HCT116 (cell line): ENCODE results near the gene ZBTB7B. TPM values are rescaled to one million over a fixed set of nuclear protein-coding genes. Genes with fewer than 3 reads are reported as not detected.

Experiments used
- ATAC-seq: fragments of 200-7000 bp; cut with Tn5 transposase; 2 replicates; pipeline ENCODE4 v1.9.1; 2020; ENCODE audit warnings: mild to moderate bottlenecking, moderate library complexity
- BruUV-seq: library from RNA; stranded (reverse); fragments of 400-500 nt; replicated peaks from 2 replicates; lab custom pipeline; 2021; lab: Mats Ljungman, UMichigan
- CTCF ChIA-PET: fragments of 300-600 bp; sonication (Branson Sonifier 250); formaldehyde crosslinking; loops from one replicate; lab custom pipeline; 2021; ENCODE audit warnings: antibody characterized with exemption; lab: Charles Lee
- POLR2A ChIA-PET: fragments of 300-600, 350-600 bp; sonication (Branson Sonifier 250); formaldehyde crosslinking; loops from one replicate; lab custom pipeline; 2021; ENCODE audit warnings: antibody characterized with exemption; lab: Charles Lee
- RAD21 ChIA-PET, 2 experiments: fragments of 300-600 bp; sonication (Branson Sonifier 250); formaldehyde crosslinking; loops; one replicate each; lab custom pipeline; 2023; ENCODE audit warnings: low total read pairs in 2 of 2; ENCODE audit not compliant: uncharacterized antibody in 2 of 2, unreplicated experiment in 2 of 2, low non-redundant PET in 1 of 2; lab: Charles Lee
- DNase-seq: peaks from one replicate; pipeline ENCODE4 v3.0.0-alpha.2; 2010; ENCODE audit warnings: low read depth, low spot score
- H2AFZ ChIP-seq: fragments of 200-600 bp; shearing (Covaris generic), sonication (generic); 2 replicates; pipeline ENCODE4 v1.6.1; 2017; ENCODE audit warnings: low read depth, mixed run types, mixed read lengths, antibody characterized with exemption, low read length; ENCODE audit not compliant: poor library complexity, severe bottlenecking
- H3K27ac ChIP-seq: 2 replicates; pipeline ENCODE4 v1.5.1; 2012; ENCODE audit warnings: low read depth, low read length
- H3K27me3 ChIP-seq: fragments of 200-600 bp; sonication (generic); 2 replicates; pipeline ENCODE4 v1.6.1; 2016; ENCODE audit warnings: mixed run types, low read length, mixed read lengths; ENCODE audit not compliant: insufficient read depth
- H3K36me3 ChIP-seq, 2 experiments: fragments of 200-500 bp in 1 of 2; fragments of 200-600 bp in 1 of 2; sonication (Bioruptor generic) in 1 of 2; sonication (generic) in 1 of 2; 2 replicates each; pipeline versions ENCODE4 v1.5.1 to v1.6.1; 2014 to 2016; ENCODE audit warnings: low read length in 2 of 2, inconsistent platforms in 1 of 2, mixed read lengths in 1 of 2, mixed run types in 1 of 2; ENCODE audit not compliant: insufficient read depth in 2 of 2, control insufficient read depth in 1 of 2
- H3K4me1 ChIP-seq, 2 experiments: fragments of 200-600 bp in 1 of 2; sonication (generic) in 1 of 2; 2 replicates each; pipeline versions ENCODE4 v1.5.1 to v1.6.1; 2012 to 2017; ENCODE audit warnings: low read length in 2 of 2, inconsistent platforms in 1 of 2, mild to moderate bottlenecking in 1 of 2, mixed read lengths in 1 of 2, mixed run types in 1 of 2, moderate library complexity in 1 of 2; ENCODE audit not compliant: insufficient read depth in 2 of 2, control insufficient read depth in 1 of 2
- H3K4me2 ChIP-seq: fragments of 200-600 bp; sonication (generic); 2 replicates; pipeline ENCODE4 v1.6.1; 2017; ENCODE audit warnings: mixed run types, low read length, mixed read lengths
- H3K4me3 ChIP-seq, 2 experiments: fragments of 200-600 bp in 1 of 2; sonication (generic) in 1 of 2; replicated peaks in 1 of 2; 2 replicates each; pipeline ENCODE4 v1.5.1; 2011 to 2016; ENCODE audit warnings: low read length in 2 of 2, control low read depth in 1 of 2, low read depth in 1 of 2, mild to moderate bottlenecking in 1 of 2, mixed read lengths in 1 of 2, mixed run types in 1 of 2
- H3K79me2 ChIP-seq: fragments of 200-600 bp; sonication (generic); 2 replicates; pipeline ENCODE4 v1.6.1; 2017; ENCODE audit warnings: mild to moderate bottlenecking, mixed run types, low read length, moderate library complexity, mixed read lengths; ENCODE audit not compliant: insufficient read depth
- H3K9ac ChIP-seq: fragments of 200-600 bp; sonication (generic); 2 replicates; pipeline ENCODE4 v1.6.1; 2016; ENCODE audit warnings: low read length, mixed read lengths
- H3K9me2 ChIP-seq: fragments of 200-600 bp; sonication (generic), shearing (Covaris generic); 2 replicates; pipeline ENCODE4 v1.6.1; 2017; ENCODE audit warnings: mixed run types, mild to moderate bottlenecking, moderate library complexity; ENCODE audit not compliant: insufficient read depth
- H3K9me3 ChIP-seq, 2 experiments: fragments of 200-500 bp in 1 of 2; fragments of 200-600 bp in 1 of 2; sonication (Bioruptor generic) in 1 of 2; sonication (generic) in 1 of 2; 2 replicates each; pipeline ENCODE4 v1.6.1; 2014 to 2017; ENCODE audit warnings: low read length in 2 of 2, mixed read lengths in 2 of 2, inconsistent platforms in 1 of 2, low read depth in 1 of 2, mild to moderate bottlenecking in 1 of 2, mixed run types in 1 of 2, moderate library complexity in 1 of 2; ENCODE audit not compliant: control insufficient read depth in 1 of 2, insufficient read depth in 1 of 2
- H4K20me1 ChIP-seq: fragments of 200-600 bp; sonication (generic), shearing (Covaris generic); 2 replicates; pipeline ENCODE4 v1.6.1; 2017; ENCODE audit warnings: mixed run types, mild to moderate bottlenecking, moderate library complexity; ENCODE audit not compliant: insufficient read depth
- ATF3 ChIP-seq: IDR thresholded peaks from 2 replicates; pipeline ENCODE4 v1.6.1; 2012
- CEBPB ChIP-seq: IDR thresholded peaks from 2 replicates; pipeline ENCODE4 v1.6.1; 2012; ENCODE audit warnings: low read depth
- CTCF ChIP-seq, 3 experiments: fragments of 200-600 bp in 1 of 3; sonication (generic) in 1 of 3; IDR thresholded peaks in 2 of 3; conservative IDR thresholded peaks in 1 of 3; 2 replicates each; pipeline ENCODE4 v1.5.1; 2012 to 2017; ENCODE audit warnings: low read depth in 2 of 3, low read length in 2 of 3, antibody characterized with exemption in 1 of 3, borderline replicate concordance in 1 of 3, control low read depth in 1 of 3, mild to moderate bottlenecking in 1 of 3, mixed read lengths in 1 of 3, mixed run types in 1 of 3, moderate library complexity in 1 of 3; ENCODE audit not compliant: insufficient read depth in 1 of 3
- ELF1 ChIP-seq: IDR thresholded peaks from 2 replicates; pipeline ENCODE4 v1.6.1; 2012; ENCODE audit warnings: low read depth, borderline replicate concordance
- EZH2phosphoT487 ChIP-seq: fragments of 200-600 bp; IDR thresholded peaks from 2 replicates; pipeline ENCODE4 v1.6.1; 2018; ENCODE audit warnings: antibody characterized with exemption, borderline replicate concordance
- POLR2AphosphoS5 ChIP-seq: IDR thresholded peaks from 2 replicates; pipeline ENCODE4 v1.6.1; 2011; ENCODE audit warnings: mild to moderate bottlenecking, low read depth, low read length, moderate library complexity
- RAD21 ChIP-seq: IDR thresholded peaks from 2 replicates; pipeline ENCODE4 v1.6.1; 2012; ENCODE audit warnings: low read depth, mild to moderate bottlenecking
- SIN3A ChIP-seq: IDR thresholded peaks from 2 replicates; pipeline ENCODE4 v1.6.1; 2012; ENCODE audit warnings: low read depth
- SP1 ChIP-seq: IDR thresholded peaks from 2 replicates; pipeline ENCODE4 v1.6.1; 2012; ENCODE audit warnings: low read depth
- TCF7L2 ChIP-seq: IDR thresholded peaks from 2 replicates; pipeline ENCODE4 v1.7.0; 2011; ENCODE audit warnings: borderline replicate concordance, inconsistent platforms; ENCODE audit not compliant: insufficient read depth, insufficient read length; ENCODE audit errors: extremely low read depth
- ZBTB33 ChIP-seq: IDR thresholded peaks from 2 replicates; pipeline ENCODE4 v1.6.1; 2011; ENCODE audit warnings: mild to moderate bottlenecking, low read length, moderate library complexity; ENCODE audit not compliant: insufficient replicate concordance; ENCODE audit errors: extremely low read depth
- ZFX ChIP-seq: fragments of 450-650 bp; IDR thresholded peaks from 2 replicates; pipeline ENCODE4 v1.6.1; 2017
- ZNF274 ChIP-seq: fragments of 200-500 bp; sonication (Bioruptor generic); IDR thresholded peaks from 2 replicates; pipeline ENCODE4 v1.6.1; 2014; ENCODE audit warnings: mild to moderate bottlenecking, low read depth, low read length, inconsistent platforms
- intact Hi-C: fragments of 100-400 bp; cut with micrococcal nuclease; formaldehyde crosslinking; loops from 2 replicates; pipeline ENCODE4 v1.10.0; 2022
- total RNA-seq: library from RNA; stranded (reverse); gene quantifications from one replicate; pipeline ENCODE4 v1.2.1, GENCODE V29; 2021; ENCODE audit not compliant: unreplicated experiment

The ZBTB7B gene
- total RNA-seq, 1 experiment from 2014 or later: 57.0 TPM

GRCh38 chr1:154953611-154954038 is 49.0 kb upstream of the ZBTB7B start:
- Histone ChIP-seq H3K4me2 (no peak overlapping the region), H3K4me1 (peaks cover 14 to 32% of the 10 kb centered on the region in 2 experiments), H3K27ac (no peak overlapping the region), H3K36me3 (peaks cover 2% of the 10 kb centered on the region in 2 experiments; a peak in 1 of 4 replicates), H3K79me2 (no peaks in the 10 kb centered on the region), H3K4me3 (no peak overlapping the region), H3K27me3 (no peaks in the 10 kb centered on the region), H2AFZ (no peak overlapping the region), H3K9me2 (no peaks in the 10 kb centered on the region), H4K20me1 (no peaks in the 10 kb centered on the region), H3K9ac (no peak overlapping the region), H3K9me3 (no peaks in the 10 kb centered on the region)
- BruUV-seq: no TSS peak
- DNase-seq (no peak), ATAC-seq (no peak)
- TF ChIP-seq ZFX: no peak
- no peak for TF ChIP-seq ZNF274
- TF ChIP-seq SIN3A: no peak
- TF ChIP-seq ELF1: no peak
- no peak for TF ChIP-seq CTCF (IDR thresholded peaks at IDR 0.05 in 2 of 3, conservative IDR thresholded peaks at IDR 0.05 in 1 of 3; ENCODE audit: borderline replicate concordance in 1 of 3, insufficient read depth in 1 of 3, low read depth in 2 of 3, low read length in 2 of 3)
- TF ChIP-seq CEBPB: no peak
- TF ChIP-seq TCF7L2: no peak
- no peak for TF ChIP-seq EZH2phosphoT487
- TF ChIP-seq RAD21: no peak
- no peak for TF ChIP-seq ATF3
- no peak for TF ChIP-seq POLR2AphosphoS5
- TF ChIP-seq ZBTB33: no peak
- TF ChIP-seq SP1: no peak
- ChIA-PET CTCF (no interaction called here), POLR2A (interaction anchor here (1.2 kb wide), 1 partner anchor 17 kb away, joined by 3 read pairs; the partner anchor contains the start of gene SHC1), RAD21 (no interaction called here)
- intact Hi-C loops: no loop called here
